Lower leg skin (tissue), 3 donors: ENCODE results near the gene CADM1.

ENCODE experiments used
- POLR2A ChIP-seq, 2 donors: fragments of 450-650 bp; IDR thresholded peaks; one replicate each; pipeline ENCODE4 v1.6.1; 2016 to 2017; ENCODE audit warnings: antibody characterized with exemption in 2 of 2, mild to moderate bottlenecking in 1 of 2, moderate library complexity in 1 of 2
- TF ChIP-seq, protein P1 (sequence below), 3 donors: fragments of 450-650 bp; IDR thresholded peaks; one replicate each; pipeline ENCODE4 v1.5.1; 2016; ENCODE audit warnings: antibody characterized with exemption in 3 of 3, mild to moderate bottlenecking in 3 of 3, moderate library complexity in 2 of 3

DNA sequence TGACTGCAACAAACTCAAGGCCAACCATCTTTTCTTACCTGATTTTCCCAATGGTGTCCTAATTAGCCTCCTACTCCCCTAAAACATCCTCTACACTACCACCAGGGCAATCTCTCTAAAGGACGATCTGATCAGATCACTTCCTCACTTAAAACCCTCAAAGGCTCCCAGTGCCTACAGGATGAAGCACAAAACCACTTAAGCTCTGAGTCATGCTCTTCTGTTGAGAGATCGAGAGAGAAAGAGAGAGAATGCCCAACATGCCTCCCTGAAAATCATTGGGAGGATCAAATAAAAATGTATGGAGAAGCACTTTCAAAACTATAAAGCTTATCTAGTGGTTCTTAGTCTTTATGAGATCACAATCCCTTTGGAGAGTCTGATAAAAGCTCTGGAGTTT is 171.1 kb downstream of the CADM1 start:
- TF ChIP-seq, protein P1, sequence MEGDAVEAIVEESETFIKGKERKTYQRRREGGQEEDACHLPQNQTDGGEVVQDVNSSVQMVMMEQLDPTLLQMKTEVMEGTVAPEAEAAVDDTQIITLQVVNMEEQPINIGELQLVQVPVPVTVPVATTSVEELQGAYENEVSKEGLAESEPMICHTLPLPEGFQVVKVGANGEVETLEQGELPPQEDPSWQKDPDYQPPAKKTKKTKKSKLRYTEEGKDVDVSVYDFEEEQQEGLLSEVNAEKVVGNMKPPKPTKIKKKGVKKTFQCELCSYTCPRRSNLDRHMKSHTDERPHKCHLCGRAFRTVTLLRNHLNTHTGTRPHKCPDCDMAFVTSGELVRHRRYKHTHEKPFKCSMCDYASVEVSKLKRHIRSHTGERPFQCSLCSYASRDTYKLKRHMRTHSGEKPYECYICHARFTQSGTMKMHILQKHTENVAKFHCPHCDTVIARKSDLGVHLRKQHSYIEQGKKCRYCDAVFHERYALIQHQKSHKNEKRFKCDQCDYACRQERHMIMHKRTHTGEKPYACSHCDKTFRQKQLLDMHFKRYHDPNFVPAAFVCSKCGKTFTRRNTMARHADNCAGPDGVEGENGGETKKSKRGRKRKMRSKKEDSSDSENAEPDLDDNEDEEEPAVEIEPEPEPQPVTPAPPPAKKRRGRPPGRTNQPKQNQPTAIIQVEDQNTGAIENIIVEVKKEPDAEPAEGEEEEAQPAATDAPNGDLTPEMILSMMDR (IDR thresholded peaks at IDR 0.05): no peak
- no peak for TF ChIP-seq POLR2A (IDR thresholded peaks at IDR 0.05)
